ENCODE data around the gene PBX2.

- TF ChIP-seq CTCF (IDR thresholded peaks at IDR 0.05) (no peak), POLR2A (IDR thresholded peaks at IDR 0.05) (no peak), POLR2AphosphoS5 (IDR thresholded peaks at IDR 0.05) (no peak)
Measured at GRCh38 chr6:32239462-32239861, 49.5 kb upstream of the PBX2 start.

All from prostate gland (tissue), 2 donors.